CD14-positive monocyte (primary cell): ENCODE data around the gene LHFPL3. TPM values are rescaled to one million over a fixed set of nuclear protein-coding genes. Genes with fewer than 3 reads are reported as not detected.

Source experiments
- DNase-seq, 3 donors: peaks; one replicate each; pipeline ENCODE4 v3.0.0-alpha.2; 2011 to 2022
- H2AFZ ChIP-seq: 2 replicates; pipeline ENCODE4 v1.6.0; 2012; ENCODE audit warnings: mild to moderate bottlenecking, low read depth, low read length, inconsistent platforms; ENCODE audit not compliant: insufficient read depth, poor library complexity, severe bottlenecking
- H3K27ac ChIP-seq, 2 donors: 1 replicate in 1 of 2; 2 replicates in 1 of 2; pipeline ENCODE4 v1.5.1; 2012 to 2013; ENCODE audit warnings: low read length in 2 of 2, control low read depth in 1 of 2, inconsistent platforms in 1 of 2, low read depth in 1 of 2, mild to moderate bottlenecking in 1 of 2
- H3K27me3 ChIP-seq, 2 donors: one replicate each; pipeline versions ENCODE4 v1.6.0 to v1.6.1; 2011 to 2013; ENCODE audit warnings: low read length in 2 of 2; ENCODE audit not compliant: control insufficient read depth in 2 of 2, insufficient read depth in 2 of 2
- H3K36me3 ChIP-seq, 2 donors: replicated peaks in 1 of 2; 1 replicate in 1 of 2; 2 replicates in 1 of 2; pipeline versions ENCODE4 v1.5.1 to v1.6.1; 2012 to 2013; ENCODE audit warnings: low read length in 2 of 2, control low read depth in 1 of 2, inconsistent platforms in 1 of 2, mild to moderate bottlenecking in 1 of 2; ENCODE audit not compliant: insufficient read depth in 2 of 2, control insufficient read depth in 1 of 2
- H3K4me1 ChIP-seq, 2 donors: 1 replicate in 1 of 2; 2 replicates in 1 of 2; pipeline versions ENCODE4 v1.5.1 to v1.6.1; 2012 to 2013; ENCODE audit warnings: low read length in 2 of 2, control low read depth in 1 of 2, inconsistent platforms in 1 of 2, mild to moderate bottlenecking in 1 of 2, moderate library complexity in 1 of 2; ENCODE audit not compliant: insufficient read depth in 2 of 2, control insufficient read depth in 1 of 2
- H3K4me2 ChIP-seq: replicated peaks from 2 replicates; pipeline ENCODE3; 2012; ENCODE audit warnings: low read length, moderate library complexity, mild to moderate bottlenecking; ENCODE audit not compliant: poor library complexity, severe bottlenecking; ENCODE audit errors: extremely low read depth
- H3K4me3 ChIP-seq, 3 experiments: fragments of 200-600 bp in 1 of 3; sonication (generic) in 1 of 3; replicated peaks in 1 of 3; 1 replicate in 2 of 3; 2 replicates in 1 of 3; pipeline ENCODE4 v1.5.1; 2011 to 2013; ENCODE audit warnings: low read length in 3 of 3, mild to moderate bottlenecking in 3 of 3, control low read depth in 2 of 3, low read depth in 2 of 3, inconsistent platforms in 1 of 3, moderate library complexity in 1 of 3
- H3K79me2 ChIP-seq: 2 replicates; pipeline ENCODE4 v1.6.0; 2012; ENCODE audit warnings: mild to moderate bottlenecking, control low read depth, inconsistent platforms, low read length, moderate library complexity; ENCODE audit not compliant: insufficient read depth
- H3K9ac ChIP-seq: 2 replicates; pipeline ENCODE4 v1.6.0; 2017; ENCODE audit warnings: low read length, mild to moderate bottlenecking; ENCODE audit not compliant: insufficient read depth, poor library complexity, severe bottlenecking
- H3K9me3 ChIP-seq, 2 donors: replicated peaks in 1 of 2; 1 replicate in 1 of 2; 2 replicates in 1 of 2; pipeline versions ENCODE4 v1.5.1 to v1.6.1; 2012 to 2013; ENCODE audit warnings: low read length in 2 of 2, control low read depth in 1 of 2; ENCODE audit not compliant: control insufficient read depth in 1 of 2, insufficient read depth in 1 of 2
- H4K20me1 ChIP-seq: 2 replicates; pipeline ENCODE4 v1.6.0; 2012; ENCODE audit warnings: mild to moderate bottlenecking, low read length, control low read depth, moderate library complexity; ENCODE audit not compliant: insufficient read depth
- H3K27ac Mint-ChIP-seq, 7 donors: one replicate each; pipeline ENCODE4 v1.8.0; 2020; ENCODE audit warnings: mild to moderate bottlenecking in 7 of 7, mixed read lengths in 7 of 7, moderate library complexity in 6 of 7, inconsistent platforms in 2 of 7
- H3K27me3 Mint-ChIP-seq, 3 donors: one replicate each; pipeline ENCODE4 v1.8.0; 2021 to 2022; ENCODE audit warnings: low read depth in 3 of 3, mild to moderate bottlenecking in 3 of 3, mixed read lengths in 3 of 3, moderate library complexity in 3 of 3, inconsistent platforms in 1 of 3
- H3K36me3 Mint-ChIP-seq, 2 donors: one replicate each; pipeline ENCODE4 v1.8.0; 2020; ENCODE audit warnings: mixed read lengths in 2 of 2, inconsistent platforms in 1 of 2, mild to moderate bottlenecking in 1 of 2
- H3K4me1 Mint-ChIP-seq: one replicate; pipeline ENCODE4 v1.8.0; 2020; ENCODE audit warnings: mild to moderate bottlenecking, mixed read lengths
- H3K4me3 Mint-ChIP-seq, 2 donors: one replicate each; pipeline ENCODE4 v1.8.0; 2020; ENCODE audit warnings: mild to moderate bottlenecking in 2 of 2, mixed read lengths in 2 of 2, moderate library complexity in 1 of 2
- H3K9me3 Mint-ChIP-seq, 7 donors: one replicate each; pipeline ENCODE4 v1.8.0; 2020 to 2022; ENCODE audit warnings: mixed read lengths in 7 of 7, mild to moderate bottlenecking in 6 of 7, moderate library complexity in 6 of 7, inconsistent platforms in 2 of 7
- CTCF ChIP-seq: fragments of 200-600 bp; IDR thresholded peaks from one replicate; pipeline ENCODE4 v1.8.0; 2022; ENCODE audit warnings: antibody characterized with exemption, mild to moderate bottlenecking
- WGBS: methylation state at CpG from one replicate; pipeline ENCODE4 v1.1.5; 2013; ENCODE audit warnings: missing lambda C conversion rate; ENCODE audit not compliant: insufficient coverage; 5-methylcytosine and 5-hydroxymethylcytosine counted together
- intact Hi-C, 2 donors: fragments of 100-400 bp; cut with micrococcal nuclease; formaldehyde crosslinking; loops; one replicate each; pipeline versions ENCODE4 v1.15.0 to v1.15.1; 2023
- polyA plus RNA-seq, 3 donors: library from polyadenylated mRNA; depleted of rRNA in 1 of 3; unstranded in 2 of 3; stranded (reverse) in 1 of 3; fragments of 300-500 nt in 2 of 3; fragments of >200 nt in 1 of 3; fragmentation: Illumina TruSeq in 2 of 3; gene quantifications; 1 replicate in 2 of 3; 2 replicates in 1 of 3; pipeline ENCODE4 v1.2.3, GENCODE V29; 2012 to 2021

LHFPL3 gene
- polyA plus RNA-seq, 3 donors = not detected

GRCh38 chr7:104931181-104931781, 602.9 kb downstream of the LHFPL3 start:
- no peak overlapping the region for H3K4me3 Mint-ChIP-seq
- no peaks in the 10 kb centered on the region for H3K9me3 Mint-ChIP-seq
- Histone ChIP-seq H3K36me3 (no peaks in the 10 kb centered on the region), H3K79me2 (no peaks in the 10 kb centered on the region), H3K4me2 (no peak overlapping the region), H3K9ac (no peak overlapping the region), H3K4me1 (peaks cover 11 to 14% of the 10 kb centered on the region in 2 donors), H2AFZ (no peak overlapping the region), H3K27ac (no peak overlapping the region), H3K9me3 (no peaks in the 10 kb centered on the region), H3K4me3 (no peak overlapping the region), H4K20me1 (no peaks in the 10 kb centered on the region), H3K27me3 (no peaks in the 10 kb centered on the region)
- no peak for DNase-seq
- H3K4me1 Mint-ChIP-seq = peaks cover 16% of the 10 kb centered on the region
- intact Hi-C loops = loop anchor here in 1 of 2 donors (10.0 kb wide), 1 partner anchor 114 kb away; no protein-coding TSS in a partner anchor
- TF ChIP-seq CTCF = no peak
- no peaks in the 10 kb centered on the region for H3K27me3 Mint-ChIP-seq
- peak overlapping the region in 3 of 7 donors; percentile 52 to 76 (median 66) for H3K27ac Mint-ChIP-seq
- no peaks in the 10 kb centered on the region for H3K36me3 Mint-ChIP-seq
- 78% methylated on average over 3 of the region's 5 CpGs for WGBS

GRCh38 chr7:104933022-104933421, 604.6 kb downstream of the LHFPL3 start:
- H3K9me3 Mint-ChIP-seq = peaks cover 0 to 2% (median 0%) of the 10 kb centered on the region in 7 donors
- H3K36me3 Mint-ChIP-seq = no peaks in the 10 kb centered on the region
- peak overlapping the region in 1 of 2 donors; percentile 43 for H3K4me3 Mint-ChIP-seq
- Histone ChIP-seq H3K4me1 (peaks cover 11 to 14% of the 10 kb centered on the region in 2 donors), H4K20me1 (no peaks in the 10 kb centered on the region), H3K4me3 (peak overlapping the region in 1 of 3 experiments; percentile 29), H3K27me3 (no peaks in the 10 kb centered on the region), H3K79me2 (no peaks in the 10 kb centered on the region), H3K36me3 (no peaks in the 10 kb centered on the region), H3K9ac (no peak overlapping the region), H3K27ac (peak overlapping the region in 1 of 2 donors; percentile 27), H2AFZ (no peak overlapping the region), H3K9me3 (no peaks in the 10 kb centered on the region), H3K4me2 (peak overlapping the region; percentile 46)
- peaks cover 16% of the 10 kb centered on the region for H3K4me1 Mint-ChIP-seq
- 92% methylated on average over 9 of the region's 9 CpGs for WGBS
- TF ChIP-seq CTCF = no peak
- intact Hi-C loops = loop anchor here in 1 of 2 donors (10.0 kb wide), 1 partner anchor 112 kb away; no protein-coding TSS in a partner anchor
- DNase-seq = no peak
- H3K27ac Mint-ChIP-seq = peak overlapping the region in 6 of 7 donors; percentile 8 to 79 (median 66)
- H3K27me3 Mint-ChIP-seq = peaks cover 0 to 4% (median 0%) of the 10 kb centered on the region in 3 donors
